Measurements from ENCODE around the gene IFNG-AS1.
A peak's percentile ranks its signal among the peaks of the same experiment; 100 is the strongest.

Gene IFNG-AS1

GRCh38 chr12:68040450-68041075 is 51.3 kb downstream of the IFNG-AS1 start:
- peak; percentile 84 for DNase-seq

- DNase-seq: peak; percentile 65
Observed at GRCh38 chr12:68042212-68042699, 53.0 kb downstream of the IFNG-AS1 start.

- no peak for DNase-seq
Observed at GRCh38 chr12:68043435-68043834, 54.2 kb downstream of the IFNG-AS1 start.

GRCh38 chr12:68048648-68049297 is 59.5 kb downstream of the IFNG-AS1 start:
- no peak for DNase-seq

- no peak for DNase-seq
Observed at GRCh38 chr12:68056300-68056699, 67.1 kb downstream of the IFNG-AS1 start.

- DNase-seq: no peak
Observed at GRCh38 chr12:68063900-68064590, 74.8 kb downstream of the IFNG-AS1 start.

- no peak for DNase-seq
Observed at GRCh38 chr12:68065163-68065562, 75.9 kb downstream of the IFNG-AS1 start.

DNA sequence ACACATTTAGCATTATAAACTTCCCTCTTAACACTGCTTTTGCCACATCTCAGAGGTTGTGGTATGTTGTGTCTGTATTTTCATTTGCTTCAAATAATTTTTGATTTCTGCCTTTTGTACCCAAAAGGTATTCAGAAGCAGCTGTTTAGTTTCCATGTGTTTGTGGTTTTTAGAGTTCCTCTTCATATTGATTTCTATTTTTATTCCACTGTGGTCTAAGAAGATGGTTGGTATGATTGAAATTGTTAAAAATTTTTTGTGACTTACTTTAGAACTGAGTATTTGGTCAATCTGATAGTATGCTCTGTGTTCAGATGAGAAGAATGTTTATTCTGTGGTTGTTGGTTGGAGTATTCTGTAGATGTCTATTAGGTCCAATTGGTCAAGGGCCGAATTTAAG is 76.4 kb downstream of the IFNG-AS1 start:
- no peak for DNase-seq

- peak; percentile 25 for DNase-seq
Observed at GRCh38 chr12:68067762-68068376, 78.6 kb downstream of the IFNG-AS1 start.

DNA sequence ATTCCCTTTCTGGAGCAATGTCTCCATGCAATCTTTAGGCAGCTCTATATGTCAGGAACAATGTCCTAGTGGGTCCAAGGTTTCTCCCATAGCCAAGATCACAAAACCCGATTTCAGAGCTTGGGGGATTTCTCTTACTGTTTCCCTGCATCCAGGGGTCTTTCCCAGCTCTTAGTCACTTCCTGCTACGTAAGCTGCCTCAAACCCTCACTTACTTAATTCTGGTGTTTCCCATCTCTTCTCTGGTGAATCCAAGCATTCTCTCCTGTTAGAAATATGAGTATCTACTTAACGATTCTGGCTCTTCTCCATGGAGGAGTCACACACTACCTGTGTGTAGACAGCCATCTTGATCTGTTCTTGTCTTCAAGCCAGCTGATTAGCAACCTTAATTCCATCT is 80.0 kb downstream of the IFNG-AS1 start:
- DNase-seq: no peak

All from activated CD4-positive, alpha-beta T cell treated with anti-CD3 and anti-CD28 coated beads, Interleukin-2, Interleukin-6, amounts not matched to agents 100 ng/mL and 50 ng/mL, durations not matched to agents 16 hours and 8 hours (primary cell).